Stomach (tissue), 9 donors: Measurements from ENCODE around the gene PHETA1. TPM values are rescaled to one million over a fixed set of nuclear protein-coding genes. Genes with fewer than 3 reads are reported as not detected.
A peak's percentile ranks its signal among the peaks of the same experiment; 100 is the strongest.

Experiments
- DNase-seq, 2 donors: peaks; one replicate each; pipeline versions ENCODE4 v3.0.0 to v3.0.0-alpha.2; 2013 to 2019
- H3K27ac ChIP-seq, 5 donors: fragments of 200-600 bp in 4 of 5; sonication (generic) in 4 of 5; one replicate each; pipeline ENCODE4 v1.5.1; 2013 to 2019; ENCODE audit warnings: mild to moderate bottlenecking in 1 of 5, moderate library complexity in 1 of 5
- H3K27me3 ChIP-seq, 3 donors: fragments of 200-600 bp; sonication (generic); one replicate each; pipeline ENCODE4 v1.5.1; 2017 to 2019; ENCODE audit warnings: mixed run types in 1 of 3
- H3K36me3 ChIP-seq, 4 donors: fragments of 200-600 bp; sonication (generic); 1 replicate in 3 of 4; 2 replicates in 1 of 4; pipeline ENCODE4 v1.5.1; 2016 to 2019
- H3K4me1 ChIP-seq, 4 donors: fragments of 200-600 bp; sonication (generic); one replicate each; pipeline ENCODE4 v1.5.1; 2016 to 2019
- H3K4me3 ChIP-seq, 4 donors: fragments of 200-600 bp; sonication (generic) in 3 of 4; one replicate each; pipeline ENCODE4 v1.5.1; 2016 to 2019; ENCODE audit warnings: mild to moderate bottlenecking in 1 of 4
- H3K9me3 ChIP-seq, 4 donors: fragments of 200-600 bp; sonication (generic); one replicate each; pipeline ENCODE4 v1.5.1; 2016 to 2019
- CTCF ChIP-seq, 7 experiments: fragments of 450-650 bp in 4 of 7; fragments of 200-600 bp in 3 of 7; sonication (generic) in 3 of 7; IDR thresholded peaks; one replicate each; pipeline ENCODE4 v1.5.1; 2016 to 2019; ENCODE audit warnings: antibody characterized with exemption in 7 of 7, control low read depth in 2 of 7, mild to moderate bottlenecking in 1 of 7
- EP300 ChIP-seq: sonication (generic); formaldehyde crosslinking; IDR thresholded peaks from one replicate; pipeline ENCODE4 v1.6.1; 2017; ENCODE audit warnings: antibody characterized with exemption
- POLR2A ChIP-seq, 4 donors: fragments of 450-650 bp; IDR thresholded peaks; one replicate each; pipeline ENCODE4 v1.6.1; 2016; ENCODE audit warnings: antibody characterized with exemption in 4 of 4, control low read depth in 2 of 4, mild to moderate bottlenecking in 1 of 4, moderate library complexity in 1 of 4
- POLR2AphosphoS5 ChIP-seq, 3 donors: sonication (generic); formaldehyde crosslinking; IDR thresholded peaks; one replicate each; pipeline ENCODE4 v1.6.1; 2016; ENCODE audit warnings: antibody characterized with exemption in 3 of 3
- WGBS, 5 donors: extraction: QIAGEN DNeasy Blood & Tissue Kit in 3 of 5; methylation state at CpG; one replicate each; pipeline versions ENCODE4 v1.1.5 to v1.1.7; 2013 to 2018; 5-methylcytosine and 5-hydroxymethylcytosine counted together
- intact Hi-C: fragments of 100-400 bp; cut with DNase I; formaldehyde crosslinking; loops from one replicate; pipeline ENCODE4 v1.15.1; 2023; ENCODE audit warnings: low total_unique reads
- polyA plus RNA-seq, 3 donors: library from polyadenylated mRNA; stranded (reverse); fragments of 200-250 nt; gene quantifications; one replicate each; pipeline ENCODE4 v1.2.3, GENCODE V29; 2013
- total RNA-seq, 5 donors: library from RNA; depleted of rRNA; stranded (reverse); fragments of >200 nt; gene quantifications; one replicate each; pipeline versions ENCODE4 v1.1.0 to v1.2.3, GENCODE V29; 2014 to 2016
- donor health status: healthy with polysubstance abuse.
- donor health status: Bipolar disorder and iron deficiency.
- donor health status: healthy.

PHETA1 gene
- total and polyA plus RNA-seq, 8 donors, result 7.0 to 59.3 (median 17.7) TPM

DNA sequence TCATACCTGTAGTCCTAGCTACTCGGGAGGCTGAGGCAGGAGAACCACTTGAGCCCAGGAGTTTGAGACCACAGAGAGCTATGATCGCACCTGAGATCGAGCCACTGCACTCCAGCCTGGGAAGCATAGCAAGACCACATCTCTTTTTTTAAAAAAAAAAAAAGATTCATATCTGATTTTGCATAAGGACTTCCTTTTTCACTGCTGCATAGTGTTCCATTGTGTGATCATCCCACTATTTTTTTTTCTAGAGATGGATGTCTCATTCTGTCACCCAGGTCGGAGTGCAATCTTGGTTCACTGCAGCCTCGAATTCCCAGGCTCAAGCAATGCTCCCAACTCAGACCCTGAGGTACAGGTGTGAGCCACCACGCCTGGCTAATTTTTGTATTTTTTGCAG is 50.4 kb downstream of the PHETA1 start:
- intact Hi-C loops, result no loop called here

DNA sequence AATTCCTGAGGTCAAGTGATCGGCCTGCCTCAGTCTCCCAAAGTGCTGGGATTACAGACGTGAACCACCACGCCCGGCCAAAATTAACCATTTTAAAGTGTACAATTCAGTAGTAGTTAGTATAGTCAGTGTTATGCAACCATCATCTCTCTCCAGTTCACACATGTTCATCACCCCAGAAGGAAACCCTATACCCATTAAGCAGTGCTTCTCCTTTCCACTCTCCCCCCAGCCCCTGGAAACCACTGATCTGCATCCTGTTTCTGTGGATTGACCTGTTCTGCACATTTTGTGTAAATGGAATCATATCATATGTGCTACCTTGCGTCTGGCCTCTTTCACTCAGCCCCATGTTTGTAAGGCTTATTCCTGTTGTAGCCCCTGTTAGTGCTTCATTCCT is 52.2 kb downstream of the PHETA1 start:
- H3K27ac ChIP-seq, result no peak overlapping the region
- H3K9me3 ChIP-seq, result no peaks in the 10 kb centered on the region
- no peak overlapping the region for H3K4me3 ChIP-seq
- DNase-seq, result no peak
- peaks cover 0 to 31% (median 0%) of the 10 kb centered on the region in 3 donors for H3K27me3 ChIP-seq
- TF ChIP-seq CTCF (IDR thresholded peaks at IDR 0.05) (no peak), POLR2A (IDR thresholded peaks at IDR 0.05) (no peak), POLR2AphosphoS5 (IDR thresholded peaks at IDR 0.05) (no peak), EP300 (no peak)
- WGBS, 5 donors, result 75 to 84% (median 79%) methylated on average over 5 of the region's 5 CpGs
- H3K36me3 ChIP-seq, result no peaks in the 10 kb centered on the region
- intact Hi-C loops, result no loop called here
- peaks cover 0 to 6% (median 2%) of the 10 kb centered on the region in 4 donors for H3K4me1 ChIP-seq

More for the DNA sequence above, 50.4 kb downstream of the PHETA1 start:
- WGBS, 5 donors, result 86 to 91% (median 89%) methylated on average over 6 of the region's 6 CpGs
- Histone ChIP-seq H3K4me1 (peaks cover 0 to 6% (median 2%) of the 10 kb centered on the region in 4 donors), H3K27ac (no peak overlapping the region), H3K27me3 (peaks cover 0 to 31% (median 0%) of the 10 kb centered on the region in 3 donors), H3K9me3 (no peaks in the 10 kb centered on the region), H3K36me3 (no peaks in the 10 kb centered on the region), H3K4me3 (no peak overlapping the region)
- DNase-seq, result no peak
- no peak for TF ChIP-seq POLR2A (IDR thresholded peaks at IDR 0.05)

- peak overlapping the region in 1 of 5 donors; percentile 2 for H3K27ac ChIP-seq
- 60 to 72% (median 69%) methylated on average over 7 of the region's 7 CpGs for WGBS, 5 donors
- TF ChIP-seq CTCF (IDR thresholded peaks at IDR 0.05) (no peak), POLR2AphosphoS5 (IDR thresholded peaks at IDR 0.05) (no peak), EP300 (no peak), POLR2A (IDR thresholded peaks at IDR 0.05) (no peak)
- intact Hi-C loops, result no loop called here
- H3K9me3 ChIP-seq, result no peaks in the 10 kb centered on the region
- H3K4me3 ChIP-seq, result no peak overlapping the region
- H3K36me3 ChIP-seq, result no peaks in the 10 kb centered on the region
- H3K27me3 ChIP-seq, result peaks cover 0 to 32% (median 4%) of the 10 kb centered on the region in 3 donors
- peaks cover 0 to 6% (median 2%) of the 10 kb centered on the region in 4 donors for H3K4me1 ChIP-seq
- DNase-seq, result no peak
Observed at GRCh38 chr12:111314953-111315539, 53.8 kb downstream of the PHETA1 start.

- no peak overlapping the region for H3K27ac ChIP-seq
- no peak overlapping the region for H3K4me3 ChIP-seq
- peaks cover 0 to 29% (median 4%) of the 10 kb centered on the region in 3 donors for H3K27me3 ChIP-seq
- peak; percentile 70 to 89 for DNase-seq
- TF ChIP-seq CTCF (IDR thresholded peaks at IDR 0.05), result peak in 5 of 7 experiments; percentile 71 to 92 (median 87)
- TF ChIP-seq POLR2AphosphoS5 (IDR thresholded peaks at IDR 0.05), result no peak
- 1 to 5% (median 2%) methylated on average over 7 to 8 of the region's 8 CpGs for WGBS, 5 donors
- intact Hi-C loops, result no loop called here
- H3K4me1 ChIP-seq, result peaks cover 0 to 6% (median 2%) of the 10 kb centered on the region in 4 donors
- no peaks in the 10 kb centered on the region for H3K9me3 ChIP-seq
- H3K36me3 ChIP-seq, result no peaks in the 10 kb centered on the region
Observed at GRCh38 chr12:111313833-111314259, 55.0 kb downstream of the PHETA1 start.

DNA sequence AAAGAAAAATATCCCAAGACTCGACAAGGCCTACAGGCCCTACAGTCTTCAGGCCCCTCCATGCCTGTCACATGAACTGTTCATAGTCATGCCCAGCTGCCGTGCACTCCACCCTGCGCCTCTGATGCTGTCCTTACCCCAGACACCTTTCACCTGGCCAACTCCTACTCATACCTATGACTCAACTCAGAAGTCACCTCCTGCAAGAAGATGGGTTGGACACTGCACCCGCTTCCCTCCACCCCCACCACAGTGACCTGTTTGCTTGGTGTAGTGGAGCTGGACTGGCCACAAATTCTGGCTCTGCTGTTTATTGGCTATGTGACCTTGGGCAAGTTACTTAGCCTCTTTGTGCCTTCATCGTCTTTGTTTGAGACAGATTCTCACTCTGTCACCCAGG is 56.2 kb downstream of the PHETA1 start:
- Histone ChIP-seq H3K36me3 (no peaks in the 10 kb centered on the region), H3K4me3 (no peak overlapping the region), H3K27ac (no peak overlapping the region), H3K9me3 (no peaks in the 10 kb centered on the region), H3K4me1 (peaks cover 0 to 6% (median 2%) of the 10 kb centered on the region in 4 donors), H3K27me3 (peaks cover 0 to 20% (median 4%) of the 10 kb centered on the region in 3 donors)
- no peak for DNase-seq
- 63 to 81% (median 68%) methylated on average over 5 of the region's 5 CpGs for WGBS, 5 donors
- TF ChIP-seq POLR2A (IDR thresholded peaks at IDR 0.05), result no peak
- TF ChIP-seq CTCF (IDR thresholded peaks at IDR 0.05), result no peak
- TF ChIP-seq EP300, result no peak
- no peak for TF ChIP-seq POLR2AphosphoS5 (IDR thresholded peaks at IDR 0.05)
- intact Hi-C loops, result no loop called here
